HG03469 (cell line): ENCODE data around the gene SLC43A3.

Experiments used
- ATAC-seq: cut with Tn5 transposase; IDR thresholded peaks from one replicate; pipeline ENCODE4 v1.9.1; 2021; ENCODE audit warnings: mild to moderate bottlenecking, moderate library complexity, moderate number of reproducible peaks; ENCODE audit not compliant: unreplicated experiment

The SLC43A3 gene

DNA sequence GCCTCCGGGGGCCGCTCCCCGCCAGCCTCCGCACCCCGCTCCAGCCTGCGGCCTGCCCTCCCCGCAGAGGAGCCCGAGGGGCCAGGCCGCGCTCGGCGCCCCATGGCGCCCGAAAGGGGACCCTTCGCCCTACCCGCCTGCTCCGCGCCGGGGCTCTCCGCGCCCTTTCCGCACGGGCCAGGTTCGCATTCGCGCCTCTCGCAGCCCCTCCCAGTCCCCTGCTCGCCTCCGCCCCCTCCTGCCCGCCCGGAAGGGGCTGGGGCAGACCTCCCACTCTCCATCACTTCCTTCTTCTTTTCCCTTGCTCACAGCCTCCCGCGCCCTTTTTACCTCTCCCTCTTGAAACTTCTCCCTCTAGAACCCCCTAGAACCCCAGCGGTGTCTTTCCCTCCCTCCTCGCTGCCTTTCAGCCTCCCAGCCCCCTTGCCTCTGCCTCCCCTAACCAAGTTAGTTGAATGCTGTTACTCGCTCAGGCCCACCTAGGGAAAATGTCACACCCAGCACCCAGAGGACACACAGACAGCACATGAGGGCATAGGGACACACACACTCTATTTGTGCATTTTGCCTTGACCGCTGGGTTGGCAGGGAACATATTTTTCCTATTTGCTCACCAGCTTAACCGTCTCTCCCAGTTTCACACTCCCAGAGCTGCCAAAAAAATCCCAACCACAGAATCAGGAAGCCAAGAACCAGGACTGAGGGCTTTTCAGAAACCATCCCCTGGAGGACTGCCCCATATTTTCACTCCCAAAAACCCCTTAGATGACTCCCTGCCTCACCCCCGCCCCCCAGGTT lies at the start of gene SLC43A3:
TSS of gene SLC43A3 (minus strand) at position 193 of the 798 bp plus-strand sequence. CDS start 949 bp downstream, outside the sequence.
- ATAC-seq, result peak; percentile 45

DNA sequence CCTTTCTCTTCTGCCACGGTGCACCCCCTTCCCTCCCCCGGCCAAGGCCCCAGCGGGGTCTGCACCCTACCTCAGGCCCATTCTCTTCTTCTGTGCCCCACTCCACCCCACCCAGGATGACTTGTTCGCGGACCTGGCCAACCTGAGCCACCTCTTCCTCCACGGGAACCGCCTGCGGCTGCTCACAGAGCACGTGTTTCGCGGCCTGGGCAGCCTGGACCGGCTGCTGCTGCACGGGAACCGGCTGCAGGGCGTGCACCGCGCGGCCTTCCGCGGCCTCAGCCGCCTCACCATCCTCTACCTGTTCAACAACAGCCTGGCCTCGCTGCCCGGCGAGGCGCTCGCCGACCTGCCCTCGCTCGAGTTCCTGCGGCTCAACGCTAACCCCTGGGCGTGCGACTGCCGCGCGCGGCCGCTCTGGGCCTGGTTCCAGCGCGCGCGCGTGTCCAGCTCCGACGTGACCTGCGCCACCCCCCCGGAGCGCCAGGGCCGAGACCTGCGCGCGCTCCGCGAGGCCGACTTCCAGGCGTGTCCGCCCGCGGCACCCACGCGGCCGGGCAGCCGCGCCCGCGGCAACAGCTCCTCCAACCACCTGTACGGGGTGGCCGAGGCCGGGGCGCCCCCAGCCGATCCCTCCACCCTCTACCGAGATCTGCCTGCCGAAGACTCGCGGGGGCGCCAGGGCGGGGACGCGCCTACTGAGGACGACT lies 49.3 kb upstream of the SLC43A3 start:
- ATAC-seq, result peak; percentile 23

DNA sequence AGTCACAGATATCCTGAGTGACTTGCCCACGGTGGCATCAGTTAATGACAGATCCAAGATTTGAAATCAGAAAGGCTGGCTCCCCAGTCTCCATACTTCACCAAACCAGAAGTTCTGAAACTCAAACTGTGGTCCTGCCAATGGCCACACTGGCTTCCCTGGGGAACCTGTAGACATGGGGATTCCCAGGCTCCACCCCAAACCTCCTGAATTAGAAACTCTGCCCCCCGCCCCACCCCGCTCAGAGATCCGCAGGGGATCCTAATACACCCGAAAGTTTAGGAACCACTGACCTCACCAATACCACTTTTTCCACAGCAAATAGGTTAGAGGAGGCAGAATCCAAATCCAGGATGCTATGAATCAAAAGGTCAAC lies 48.7 kb upstream of the SLC43A3 start:
- ATAC-seq, result no peak

DNA sequence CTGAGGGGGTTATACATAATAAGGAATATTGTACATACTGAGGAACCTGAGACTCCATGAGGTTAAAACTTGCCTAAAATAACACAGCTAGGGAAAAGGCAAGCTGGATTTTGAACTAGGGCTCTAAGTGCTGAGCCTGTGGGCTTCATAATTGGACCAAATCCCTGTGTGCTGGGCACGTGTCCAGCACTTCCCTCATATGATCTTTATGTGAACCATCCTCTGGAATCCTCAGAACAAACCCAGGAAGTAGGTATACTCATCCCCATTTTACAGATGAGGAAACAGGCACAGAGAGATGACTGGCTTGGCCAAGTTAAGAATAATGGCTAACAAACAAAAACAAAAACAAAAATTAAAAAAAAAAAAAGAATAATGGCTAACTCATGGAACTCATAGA lies 48.3 kb upstream of the SLC43A3 start:
- no peak for ATAC-seq

DNA sequence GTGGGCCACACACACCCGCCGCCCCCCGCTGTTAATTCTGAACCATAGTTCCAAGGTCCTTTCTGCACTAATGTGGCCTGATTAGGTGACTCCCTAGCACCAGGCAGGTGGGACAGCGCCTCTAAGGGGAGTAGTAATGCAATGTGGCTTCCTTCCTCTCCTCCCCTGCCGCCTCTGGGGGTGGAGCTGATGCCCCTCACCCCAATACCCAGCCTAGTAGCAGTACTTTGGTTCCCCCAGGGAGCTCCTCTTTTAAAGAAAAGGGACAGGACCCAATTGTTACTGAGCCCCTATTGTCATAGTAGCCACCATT lies 47.8 kb upstream of the SLC43A3 start:
- ATAC-seq, result no peak

DNA sequence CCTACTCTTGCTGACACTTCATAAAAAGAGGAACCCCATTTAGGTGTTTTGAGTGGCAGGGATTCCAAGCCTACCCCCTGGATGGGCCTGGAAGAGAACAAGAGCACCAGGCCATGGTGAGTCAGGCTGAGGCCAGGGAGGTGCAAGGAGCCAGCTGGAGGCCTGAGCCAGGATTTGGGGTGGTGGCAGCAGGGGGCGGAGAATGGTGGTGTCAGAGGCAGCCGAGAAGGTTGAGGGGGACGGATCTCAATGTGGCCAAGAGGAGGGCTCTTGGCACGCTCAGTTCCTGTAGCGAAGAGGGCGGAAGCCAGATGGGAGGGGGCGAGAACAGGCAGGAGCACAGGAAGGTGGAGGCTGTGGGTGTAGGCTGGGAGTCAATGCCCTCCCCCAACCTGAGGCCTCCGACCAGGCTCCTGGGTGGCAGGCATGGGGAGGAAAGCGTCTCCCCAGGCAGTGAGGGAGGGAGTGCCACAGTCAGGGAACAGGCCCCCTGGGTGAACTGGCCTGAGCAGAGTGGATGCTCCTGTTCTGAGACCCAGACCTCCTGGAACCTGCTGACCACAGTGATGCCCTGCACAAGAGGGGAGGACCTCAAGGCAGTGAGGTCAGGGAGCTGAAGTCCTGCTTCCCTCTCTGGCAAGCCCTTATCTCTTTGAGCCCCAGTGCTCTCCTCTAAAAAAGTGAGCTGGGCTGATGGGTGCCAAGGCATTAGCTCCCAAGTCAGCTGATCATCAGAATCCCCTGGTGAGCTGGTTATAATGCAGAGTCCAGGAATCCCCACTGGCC lies 47.3 kb upstream of the SLC43A3 start:
- no peak for ATAC-seq

DNA sequence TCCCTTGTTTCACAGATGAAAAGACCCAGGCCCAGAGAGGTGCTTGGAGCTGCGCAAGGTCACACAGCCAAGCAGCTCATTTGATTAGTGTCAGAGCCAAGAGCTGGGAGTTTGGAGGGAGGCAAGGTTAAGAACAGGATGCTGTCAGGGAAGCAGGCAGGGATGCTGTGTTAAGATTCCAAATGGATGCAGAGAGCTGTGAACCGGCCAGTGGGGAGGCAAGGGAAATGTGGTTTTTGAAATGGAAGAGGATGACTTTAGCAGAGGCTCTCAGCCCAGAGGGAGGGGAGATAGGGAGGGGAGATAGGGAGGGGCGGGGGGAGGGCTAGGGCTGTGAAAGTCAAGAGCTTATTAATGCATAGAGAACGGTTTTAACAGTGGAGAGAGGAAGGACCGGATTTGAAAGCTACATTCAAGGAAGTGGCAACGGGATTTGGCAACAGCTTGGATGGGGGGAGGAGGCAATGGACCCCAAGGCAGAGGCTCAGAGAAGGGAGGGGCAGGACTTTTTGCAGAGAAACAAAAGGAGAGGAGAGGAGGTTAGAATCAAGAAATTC lies 46.4 kb upstream of the SLC43A3 start:
- ATAC-seq, result no peak

DNA sequence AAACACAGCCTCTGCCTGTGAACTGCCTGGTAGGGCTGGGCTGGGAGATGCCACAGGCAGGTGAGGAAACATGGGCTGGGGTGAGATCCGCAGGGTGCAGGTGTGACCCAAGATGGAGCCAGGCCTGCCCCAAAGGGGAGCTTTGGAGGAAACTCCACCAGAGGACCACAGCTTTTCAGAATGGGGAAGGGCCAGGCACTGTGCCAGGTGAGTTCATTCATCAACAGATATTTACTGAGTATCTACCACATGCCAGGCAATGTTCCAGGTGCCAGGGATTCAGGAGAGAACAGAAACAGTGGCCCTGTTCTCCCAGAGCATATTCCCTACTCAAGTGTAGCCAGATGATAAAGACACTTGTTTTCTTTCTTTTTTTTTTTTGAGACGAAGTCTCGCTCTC lies 44.6 kb upstream of the SLC43A3 start:
- ATAC-seq, result no peak

DNA sequence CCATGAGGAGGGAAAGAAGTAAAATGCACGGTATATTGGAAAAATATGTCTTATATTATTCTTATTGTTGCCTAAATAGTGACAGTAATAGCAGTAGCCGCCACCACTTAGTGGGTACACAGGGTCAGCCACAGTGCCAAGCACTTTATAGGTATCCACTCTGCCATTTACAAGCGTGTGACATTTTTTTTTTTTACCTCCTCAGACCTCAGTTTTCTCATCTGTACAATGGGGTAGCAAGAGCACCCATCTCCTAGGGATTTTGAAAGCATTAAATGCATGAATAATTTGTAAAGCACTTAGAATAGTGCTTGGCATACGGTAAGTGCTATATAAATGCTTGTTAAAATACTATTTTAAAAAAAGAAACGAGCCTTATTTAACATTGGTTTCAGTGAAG lies 42.3 kb upstream of the SLC43A3 start:
- no peak for ATAC-seq

DNA sequence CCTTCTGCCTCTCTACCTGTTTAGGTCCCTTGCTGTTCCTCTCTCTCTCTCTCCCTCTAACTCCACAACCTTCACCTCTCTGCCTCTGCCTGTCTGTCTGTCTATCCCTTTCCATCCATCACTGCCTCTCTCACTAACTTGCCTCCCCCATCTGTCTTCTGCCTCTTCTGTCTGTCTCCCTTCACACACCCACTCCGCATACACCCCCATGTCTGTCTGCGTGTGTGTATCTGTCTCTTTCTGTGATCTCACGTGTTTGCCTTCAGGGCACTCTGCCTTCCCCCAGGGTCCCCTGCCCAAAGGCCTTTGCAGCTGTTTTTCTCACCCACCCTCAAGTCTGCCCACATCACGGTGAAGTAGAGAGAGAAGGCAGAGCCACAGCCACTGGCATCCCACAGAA lies 41.4 kb upstream of the SLC43A3 start:
- no peak for ATAC-seq

DNA sequence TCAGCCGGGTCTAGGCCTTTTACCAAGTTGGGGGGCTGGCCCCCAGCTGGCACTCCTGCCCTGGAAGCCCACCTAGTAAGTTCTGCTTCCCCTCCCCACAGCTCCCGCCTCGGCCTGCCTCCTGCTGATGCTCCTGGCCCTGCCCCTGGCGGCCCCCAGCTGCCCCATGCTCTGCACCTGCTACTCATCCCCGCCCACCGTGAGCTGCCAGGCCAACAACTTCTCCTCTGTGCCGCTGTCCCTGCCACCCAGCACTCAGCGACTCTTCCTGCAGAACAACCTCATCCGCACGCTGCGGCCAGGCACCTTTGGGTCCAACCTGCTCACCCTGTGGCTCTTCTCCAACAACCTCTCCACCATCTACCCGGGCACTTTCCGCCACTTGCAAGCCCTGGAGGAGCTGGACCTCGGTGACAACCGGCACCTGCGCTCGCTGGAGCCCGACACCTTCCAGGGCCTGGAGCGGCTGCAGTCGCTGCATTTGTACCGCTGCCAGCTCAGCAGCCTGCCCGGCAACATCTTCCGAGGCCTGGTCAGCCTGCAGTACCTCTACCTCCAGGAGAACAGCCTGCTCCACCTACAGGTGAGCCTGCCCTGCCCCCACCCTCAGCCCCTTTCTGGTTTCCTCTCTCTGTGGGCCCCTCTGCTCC lies 40.7 kb upstream of the SLC43A3 start:
- no peak for ATAC-seq

DNA sequence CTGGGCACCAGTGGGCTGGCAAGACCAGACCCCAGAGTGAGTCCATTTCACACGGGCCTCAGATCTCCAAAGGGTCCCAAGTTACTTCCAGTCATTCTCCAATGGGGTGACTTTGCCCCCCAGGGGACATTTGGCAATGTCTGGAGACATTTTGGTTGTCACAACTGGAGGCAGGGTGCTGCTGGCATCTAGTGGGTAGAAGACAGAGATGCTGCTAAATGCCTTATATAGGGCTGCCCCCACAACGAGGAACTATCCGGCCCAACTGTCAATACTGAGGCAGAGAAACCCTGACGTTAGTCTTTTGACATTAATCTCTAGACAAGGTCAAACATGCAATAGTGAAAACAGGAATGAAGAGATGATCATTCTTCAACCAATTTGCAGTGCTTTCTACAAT lies 39.8 kb upstream of the SLC43A3 start:
- ATAC-seq, result no peak

DNA sequence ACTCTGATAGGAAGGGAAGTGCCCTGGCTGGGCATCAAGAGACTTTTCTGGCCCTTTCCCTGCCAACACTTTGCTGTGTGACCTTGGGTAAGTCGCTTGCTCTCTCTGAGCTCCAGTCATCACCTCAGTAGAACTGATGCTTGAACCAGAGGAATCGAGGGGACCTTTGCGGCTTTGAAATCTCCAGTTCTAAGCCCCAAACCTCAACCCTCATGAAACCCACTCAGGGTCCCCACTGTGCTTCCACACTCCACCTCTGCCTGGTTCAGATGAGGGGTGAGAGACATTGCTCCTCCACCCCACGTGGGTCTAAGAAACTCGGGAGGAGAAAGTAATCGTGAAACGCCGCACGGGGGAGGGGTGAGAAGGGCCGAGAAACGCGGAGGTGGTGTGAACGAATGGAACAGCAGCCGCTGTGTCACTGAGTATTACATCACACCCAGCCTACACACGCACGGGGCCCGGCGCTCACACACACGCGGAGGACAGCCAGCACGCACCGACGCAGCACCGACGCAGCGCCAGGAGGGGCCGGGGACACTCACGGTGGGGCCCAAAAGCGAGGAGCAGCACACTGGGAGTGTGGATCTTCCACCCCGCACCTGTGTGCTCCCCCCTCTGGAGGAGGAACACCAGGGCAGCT lies 37.7 kb upstream of the SLC43A3 start:
- ATAC-seq, result no peak

DNA sequence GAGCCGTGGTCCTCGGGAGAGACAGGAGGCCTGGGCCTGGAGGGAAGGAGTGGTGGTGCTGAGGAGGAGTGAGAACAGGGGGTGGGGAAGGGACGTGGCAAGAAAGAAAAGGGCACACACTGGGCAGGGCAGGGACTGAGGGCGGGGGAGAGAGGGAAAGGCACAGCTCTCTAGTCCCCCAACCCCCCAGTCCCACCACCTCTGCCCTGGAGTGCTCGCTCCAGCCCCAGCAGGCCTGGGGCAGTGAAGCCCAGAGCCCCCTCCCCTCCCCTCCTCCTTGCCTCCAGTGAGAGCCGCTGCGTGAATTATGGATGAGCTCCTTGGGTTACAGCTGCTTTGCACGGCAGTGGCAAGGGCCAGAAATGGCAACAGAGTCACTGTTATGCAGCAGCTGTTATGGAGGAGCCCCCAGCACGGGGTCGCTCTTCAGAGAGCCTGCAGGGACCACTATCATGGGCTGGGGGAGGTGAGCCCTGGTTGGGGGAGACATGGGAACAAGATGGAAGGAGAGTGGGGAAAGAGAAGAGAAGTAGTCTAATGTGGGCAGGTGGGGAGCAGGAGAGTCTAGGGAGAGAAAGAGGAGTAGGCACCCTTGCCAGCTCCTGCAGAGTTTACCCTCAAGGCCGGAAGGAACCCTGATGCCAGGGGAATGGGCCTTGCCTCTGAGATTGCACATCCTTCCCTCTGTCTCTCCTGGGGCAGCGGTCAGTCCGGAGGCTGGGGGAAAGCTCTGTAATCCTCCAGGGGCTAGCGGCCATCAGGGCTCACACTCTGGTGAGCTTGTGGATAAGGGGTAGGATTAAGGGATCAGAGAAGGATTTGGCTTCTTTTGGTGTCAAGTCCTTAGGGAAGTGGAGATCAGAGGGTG lies 37.0 kb upstream of the SLC43A3 start:
- no peak for ATAC-seq

DNA sequence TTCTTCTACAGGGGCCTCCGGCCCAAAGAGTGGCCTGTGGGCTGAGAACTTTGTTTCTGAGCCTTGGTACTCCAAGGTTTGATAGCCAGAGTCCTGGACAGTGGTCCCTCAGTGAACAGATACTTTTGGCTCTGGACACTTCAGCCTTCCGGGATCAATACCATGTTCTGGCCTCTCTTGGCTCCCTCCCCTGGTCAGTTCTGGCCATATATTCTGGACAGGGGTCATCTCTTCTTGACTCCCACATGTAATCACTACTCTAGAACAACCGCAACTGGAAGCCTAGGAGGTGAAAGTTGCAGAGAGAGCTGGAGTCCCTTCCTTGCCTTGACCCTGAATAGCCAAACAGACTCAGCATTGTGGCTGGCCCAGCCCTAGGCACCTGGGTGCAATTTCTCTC lies 35.7 kb upstream of the SLC43A3 start:
- ATAC-seq, result no peak

DNA sequence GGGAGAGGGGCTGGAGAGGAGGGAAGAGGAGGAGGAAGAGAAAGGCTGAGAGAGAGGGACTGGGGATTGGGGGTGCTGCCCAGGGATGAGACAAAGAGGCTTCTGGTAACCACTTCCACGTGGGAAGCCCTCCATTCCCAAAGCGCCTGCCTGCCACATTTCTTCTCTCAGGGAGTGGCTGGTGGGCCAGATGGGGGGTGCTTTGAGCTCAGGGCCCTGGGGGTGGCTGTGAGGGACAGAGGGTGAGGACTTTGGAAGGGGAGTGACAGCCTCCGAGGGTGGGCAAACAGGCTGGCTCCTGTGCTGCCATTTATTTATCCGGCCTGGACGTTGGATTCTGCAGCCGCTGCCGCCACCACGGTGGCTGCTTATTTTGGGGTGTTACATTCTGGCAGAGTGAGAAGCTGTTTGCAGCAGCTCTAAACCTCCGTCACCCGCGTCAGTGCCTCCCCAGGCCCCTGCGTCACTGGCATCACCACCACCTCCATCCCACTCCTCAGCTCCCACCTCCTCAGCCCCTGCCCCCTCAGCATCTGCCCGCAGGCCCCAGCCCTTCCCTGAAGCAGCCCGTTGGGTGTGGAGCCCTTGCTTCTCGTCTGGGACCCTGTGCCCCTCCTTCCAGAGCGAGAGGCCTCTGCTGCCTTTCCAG lies 35.0 kb upstream of the SLC43A3 start:
- ATAC-seq, result no peak

DNA sequence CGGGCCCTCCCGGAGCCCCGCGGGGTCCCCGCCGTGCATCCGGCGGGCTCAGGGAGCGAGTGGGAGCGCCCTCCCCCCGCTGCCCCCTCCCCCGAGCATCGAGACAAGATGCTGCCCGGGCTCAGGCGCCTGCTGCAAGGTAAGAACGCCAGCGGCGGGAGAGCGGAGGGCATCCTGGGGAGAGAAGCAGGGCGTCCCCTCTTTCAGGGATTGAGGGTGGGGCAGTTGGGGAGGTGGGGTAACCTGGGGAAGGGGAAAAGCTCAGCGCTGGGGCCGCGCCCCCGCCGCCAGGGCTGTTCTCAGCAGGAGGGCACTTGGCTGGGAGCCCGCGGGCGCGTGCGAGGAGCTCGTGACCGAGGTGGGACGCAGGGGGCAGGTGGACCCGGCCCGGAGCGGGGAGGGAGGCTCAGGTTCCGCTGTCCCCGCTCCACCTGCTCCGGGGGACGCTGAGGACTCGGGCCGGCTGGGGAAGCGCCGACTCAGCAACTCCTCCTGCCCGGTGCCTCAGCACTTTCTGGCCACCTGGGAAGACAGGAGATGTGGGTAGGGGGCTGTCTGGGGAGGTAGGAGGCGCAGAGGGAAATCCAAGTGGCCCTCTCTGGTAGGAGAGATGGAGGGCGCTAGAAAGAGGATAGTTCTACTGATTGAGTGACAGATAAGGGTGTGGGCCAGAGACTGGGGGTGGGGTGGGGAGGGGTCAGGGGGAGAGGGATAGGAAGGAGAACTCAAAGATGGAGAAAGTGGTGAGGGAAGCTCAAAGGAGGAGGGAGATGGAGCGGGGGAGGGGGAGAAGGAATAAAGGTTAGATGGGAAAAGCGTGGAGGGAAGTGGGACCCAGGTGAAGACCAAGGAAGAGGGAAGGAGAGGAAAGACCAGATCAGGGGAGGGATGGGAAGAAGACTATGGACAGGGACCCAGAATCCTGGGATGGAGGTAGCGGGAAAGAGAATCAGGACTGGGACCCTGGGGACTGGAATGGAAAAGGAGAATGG lies 34.1 kb upstream of the SLC43A3 start:
- no peak for ATAC-seq
